Activated B cell treated with CpG ODN at 0.5 μM for 24 hours (primary cell): ENCODE measurements around the gene KCNMA1. TPM values are rescaled to one million over a fixed set of nuclear protein-coding genes. Genes with fewer than 3 reads are reported as not detected.

ENCODE experiments used
- ATAC-seq: fragments of 200-7000 bp; cut with Tn5 transposase; one replicate; pipeline ENCODE4 v1.10.0; 2021; ENCODE audit warnings: low read depth, mild to moderate bottlenecking, moderate library complexity
- CTCF ChIA-PET: fragments of 350-600 bp; sonication (Branson Sonifier 250); formaldehyde crosslinking; loops from one replicate; lab custom pipeline; 2021; ENCODE audit warnings: antibody characterized with exemption; lab: Charles Lee
- POLR2A ChIA-PET: fragments of 350-600 bp; sonication (Branson Sonifier 250); formaldehyde crosslinking; loops from one replicate; lab custom pipeline; 2021; ENCODE audit warnings: antibody characterized with exemption; lab: Charles Lee
- DNase-seq: peaks from one replicate; pipeline ENCODE4 v3.0.0; 2022
- H3K27ac Mint-ChIP-seq: one replicate; pipeline ENCODE4 v1.8.0; 2020; ENCODE audit warnings: mixed read lengths
- H3K27me3 Mint-ChIP-seq: one replicate; pipeline ENCODE4 v1.8.0; 2021; ENCODE audit warnings: mixed read lengths
- H3K36me3 Mint-ChIP-seq: one replicate; pipeline ENCODE4 v1.8.0; 2021; ENCODE audit warnings: low read depth, mixed read lengths
- H3K4me1 Mint-ChIP-seq: one replicate; pipeline ENCODE4 v1.8.0; 2021; ENCODE audit warnings: mixed read lengths
- H3K4me3 Mint-ChIP-seq: one replicate; pipeline ENCODE4 v1.8.0; 2020; ENCODE audit warnings: mild to moderate bottlenecking, mixed read lengths
- H3K9me3 Mint-ChIP-seq: one replicate; pipeline ENCODE4 v1.8.0; 2020; ENCODE audit warnings: mixed read lengths
- intact Hi-C: fragments of 100-400 bp; cut with micrococcal nuclease; formaldehyde crosslinking; loops from one replicate; pipeline ENCODE4 v1.15.1; 2024
- total RNA-seq: library from RNA; stranded (reverse); gene quantifications from 2 replicates; pipeline ENCODE4 v1.2.3, GENCODE V29; 2022
- TF ChIP-seq, protein P1 (sequence below): fragments of 200-600 bp; IDR thresholded peaks from one replicate; pipeline ENCODE4 v1.8.0; 2022; ENCODE audit warnings: antibody characterized with exemption, mild to moderate bottlenecking

KCNMA1 gene
- total RNA-seq, 1 donor from 2014 or later, result 3.7 TPM

DNA sequence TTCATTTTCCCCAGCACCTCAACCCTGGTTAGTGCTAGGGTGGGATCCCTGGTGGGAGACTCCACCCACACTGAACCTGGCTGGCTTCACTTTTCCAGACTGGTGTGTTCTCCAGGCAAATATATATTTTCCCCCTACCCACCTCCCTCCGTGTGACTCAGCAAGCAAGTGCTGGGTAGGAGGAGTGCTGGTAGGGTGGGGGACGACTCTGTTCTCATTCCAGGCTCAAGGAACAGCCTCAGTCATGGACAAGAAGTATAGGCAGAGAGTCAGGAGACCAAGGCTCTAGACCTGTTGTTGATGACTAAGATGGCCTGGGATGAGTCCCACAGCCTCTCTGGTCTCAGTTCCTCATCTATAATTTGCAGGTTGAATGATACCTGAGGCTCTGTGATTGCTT is 328.1 kb downstream of the KCNMA1 start:
- intact Hi-C loops, result no loop called here
- ChIA-PET CTCF (no interaction called here), POLR2A (no interaction called here)
- TF ChIP-seq, protein P1, sequence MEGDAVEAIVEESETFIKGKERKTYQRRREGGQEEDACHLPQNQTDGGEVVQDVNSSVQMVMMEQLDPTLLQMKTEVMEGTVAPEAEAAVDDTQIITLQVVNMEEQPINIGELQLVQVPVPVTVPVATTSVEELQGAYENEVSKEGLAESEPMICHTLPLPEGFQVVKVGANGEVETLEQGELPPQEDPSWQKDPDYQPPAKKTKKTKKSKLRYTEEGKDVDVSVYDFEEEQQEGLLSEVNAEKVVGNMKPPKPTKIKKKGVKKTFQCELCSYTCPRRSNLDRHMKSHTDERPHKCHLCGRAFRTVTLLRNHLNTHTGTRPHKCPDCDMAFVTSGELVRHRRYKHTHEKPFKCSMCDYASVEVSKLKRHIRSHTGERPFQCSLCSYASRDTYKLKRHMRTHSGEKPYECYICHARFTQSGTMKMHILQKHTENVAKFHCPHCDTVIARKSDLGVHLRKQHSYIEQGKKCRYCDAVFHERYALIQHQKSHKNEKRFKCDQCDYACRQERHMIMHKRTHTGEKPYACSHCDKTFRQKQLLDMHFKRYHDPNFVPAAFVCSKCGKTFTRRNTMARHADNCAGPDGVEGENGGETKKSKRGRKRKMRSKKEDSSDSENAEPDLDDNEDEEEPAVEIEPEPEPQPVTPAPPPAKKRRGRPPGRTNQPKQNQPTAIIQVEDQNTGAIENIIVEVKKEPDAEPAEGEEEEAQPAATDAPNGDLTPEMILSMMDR, result no peak
- Mint-ChIP-seq H3K27me3 (no peaks in the 10 kb centered on the region), H3K4me3 (no peak overlapping the region), H3K36me3 (no peaks in the 10 kb centered on the region), H3K4me1 (no peaks in the 10 kb centered on the region), H3K27ac (no peak overlapping the region), H3K9me3 (no peaks in the 10 kb centered on the region)
- DNase-seq (no peak), ATAC-seq (no peak)

GRCh38 chr10:77309092-77309491 is 328.5 kb downstream of the KCNMA1 start:
- Mint-ChIP-seq H3K4me1 (no peaks in the 10 kb centered on the region), H3K36me3 (no peaks in the 10 kb centered on the region), H3K9me3 (no peaks in the 10 kb centered on the region), H3K4me3 (no peak overlapping the region), H3K27me3 (no peaks in the 10 kb centered on the region), H3K27ac (no peak overlapping the region)
- DNase-seq (no peak), ATAC-seq (no peak)
- CTCF ChIA-PET, result no interaction called here
- intact Hi-C loops, result no loop called here
- TF ChIP-seq, protein P1, result no peak
- POLR2A ChIA-PET, result no interaction called here

- intact Hi-C loops, result no loop called here
- TF ChIP-seq, protein P1, result no peak
- Mint-ChIP-seq H3K36me3 (no peaks in the 10 kb centered on the region), H3K4me3 (no peak overlapping the region), H3K9me3 (no peaks in the 10 kb centered on the region), H3K4me1 (no peaks in the 10 kb centered on the region), H3K27ac (no peak overlapping the region), H3K27me3 (peaks cover 3% of the 10 kb centered on the region)
- ChIA-PET POLR2A (no interaction called here), CTCF (no interaction called here)
- DNase-seq (no peak), ATAC-seq (no peak)
Observed at GRCh38 chr10:77308084-77308732, 329.4 kb downstream of the KCNMA1 start.

GRCh38 chr10:77306666-77307065 is 330.9 kb downstream of the KCNMA1 start:
- H3K36me3 Mint-ChIP-seq, result no peaks in the 10 kb centered on the region
- TF ChIP-seq, protein P1, result no peak
- no peak for DNase-seq
- POLR2A ChIA-PET, result no interaction called here
- no peaks in the 10 kb centered on the region for H3K4me1 Mint-ChIP-seq
- H3K27me3 Mint-ChIP-seq, result peaks cover 3% of the 10 kb centered on the region
- CTCF ChIA-PET, result no interaction called here
- no peak overlapping the region for H3K4me3 Mint-ChIP-seq
- ATAC-seq, result no peak
- H3K9me3 Mint-ChIP-seq, result peaks cover 10% of the 10 kb centered on the region
- intact Hi-C loops, result no loop called here
- H3K27ac Mint-ChIP-seq, result no peak overlapping the region

DNA sequence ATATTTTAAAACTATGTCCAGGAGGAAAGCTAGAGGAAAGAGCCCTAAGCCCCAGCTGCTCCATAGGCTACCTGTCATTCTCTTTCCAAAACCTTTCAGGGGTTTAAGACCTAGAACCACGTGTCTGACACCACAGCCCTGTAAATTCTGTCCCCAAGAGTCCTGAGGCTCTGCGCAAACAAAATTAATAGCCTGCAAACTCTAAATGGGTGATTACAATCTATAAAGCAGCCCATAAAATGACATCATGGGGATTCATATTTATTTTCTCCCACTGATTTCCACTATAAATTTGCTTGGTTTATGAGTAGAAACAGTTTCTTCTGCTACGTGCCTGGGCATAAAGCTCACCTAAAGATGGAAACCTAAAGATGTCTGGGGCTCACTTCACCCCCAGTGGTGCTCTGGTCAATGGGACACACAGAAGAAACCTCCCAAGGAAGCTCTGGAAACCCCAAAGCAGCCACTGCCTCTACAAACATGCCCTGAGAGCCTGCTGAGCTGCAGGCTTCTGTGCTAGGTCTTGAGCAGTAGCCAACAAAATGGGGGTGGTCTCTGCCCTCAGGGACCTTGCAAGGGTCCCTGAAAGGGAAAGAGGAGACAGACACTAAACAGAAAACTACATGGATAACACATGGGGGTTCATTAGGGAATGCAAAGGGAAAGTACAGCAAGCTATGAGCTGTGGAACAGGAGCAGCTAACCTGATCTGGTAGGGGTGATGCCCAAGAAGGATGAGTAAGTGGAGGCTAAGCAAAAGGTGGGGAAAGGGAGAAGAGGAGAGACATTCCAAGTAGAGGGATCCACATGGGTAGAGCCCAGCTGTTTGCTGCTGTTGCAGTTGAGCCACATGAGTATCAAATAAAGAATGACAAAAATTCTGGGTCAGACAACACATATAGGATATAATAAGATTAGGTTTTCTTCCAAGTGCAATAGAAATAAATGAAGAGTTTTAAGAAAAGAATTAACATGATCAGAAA is 331.7 kb downstream of the KCNMA1 start:
- Mint-ChIP-seq H3K27me3 (peaks cover 3% of the 10 kb centered on the region), H3K27ac (no peak overlapping the region), H3K36me3 (no peaks in the 10 kb centered on the region), H3K9me3 (peaks cover 10% of the 10 kb centered on the region), H3K4me3 (no peak overlapping the region), H3K4me1 (no peaks in the 10 kb centered on the region)
- ChIA-PET POLR2A (no interaction called here), CTCF (no interaction called here)
- intact Hi-C loops, result no loop called here
- DNase-seq (no peak), ATAC-seq (no peak)
- TF ChIP-seq, protein P1, result no peak
